Stomach (tissue), 4 donors: Measurements from ENCODE around the gene FANCE.

ENCODE experiments used
- EP300 ChIP-seq: sonication (generic); formaldehyde crosslinking; IDR thresholded peaks from one replicate; pipeline ENCODE4 v1.6.1; 2017; ENCODE audit warnings: antibody characterized with exemption
- POLR2A ChIP-seq, 4 donors: fragments of 450-650 bp; IDR thresholded peaks; one replicate each; pipeline ENCODE4 v1.6.1; 2016; ENCODE audit warnings: antibody characterized with exemption in 4 of 4, control low read depth in 2 of 4, mild to moderate bottlenecking in 1 of 4, moderate library complexity in 1 of 4

- TF ChIP-seq POLR2A (IDR thresholded peaks at IDR 0.05) (no peak), EP300 (no peak)
These were observed 3.9 kb upstream of the FANCE start for GRCh38 chr6:35448191-35448590.
